ENCODE results near the gene PHLDB3. TPM values are rescaled to one million over a fixed set of nuclear protein-coding genes. Genes with fewer than 3 reads are reported as not detected.

The PHLDB3 gene
- total RNA-seq, 1 experiment from 2014 or later, result 6.7 TPM

- in situ Hi-C loops (cut with HindIII; ENCODE audit: low pct_unique_long_range_greater_than_20kb, low sequenced_read_pairs) (no loop called here), intact Hi-C loops (cut with micrococcal nuclease; ENCODE audit: unreplicated experiment) (no loop called here)
- Histone ChIP-seq H3K27me3 (ENCODE audit: control insufficient read depth, insufficient read depth, low read length) (no peaks in the 10 kb centered on the region), H3K27ac (ENCODE audit: low read length) (no peak overlapping the region), H3K4me1 (ENCODE audit: control insufficient read depth, insufficient read depth, low read length) (no peaks in the 10 kb centered on the region), H3K4me3 (ENCODE audit: low read depth in 2 of 2, low read length in 2 of 2) (no peak overlapping the region), H3K36me3 (ENCODE audit: control insufficient read depth, insufficient read depth, low read length) (no peaks in the 10 kb centered on the region), H3K9me3 (ENCODE audit: control insufficient read depth, insufficient read depth, low read depth, low read length) (no peaks in the 10 kb centered on the region)
- DNase-seq (ENCODE audit: low read depth, low spot score), result no peak
- TF ChIP-seq SIN3A (IDR thresholded peaks at IDR 0.05; ENCODE audit: borderline replicate concordance, insufficient read depth, low read depth, low read length) (no peak), REST (IDR thresholded peaks at IDR 0.05; ENCODE audit: insufficient read depth in 1 of 2, low read depth in 2 of 2, low read length in 1 of 2) (no peak), POLR2AphosphoS5 (IDR thresholded peaks at IDR 0.05; ENCODE audit: low read depth, low read length) (no peak), TCF7L2 (IDR thresholded peaks at IDR 0.05; ENCODE audit: low read depth, low read length) (no peak), CTCF (IDR thresholded peaks at IDR 0.05) (no peak)
- BruUV-seq (replicated peaks), result no TSS peak
- CTCF ChIA-PET, result no interaction called here
- POLR2A ChIA-PET, result no interaction called here
- ATAC-seq, result no peak
Measured at GRCh38 chr19:43545276-43545675, 40.7 kb upstream of the PHLDB3 start.

GRCh38 chr19:43544077-43544476, 39.5 kb upstream of the PHLDB3 start:
- in situ Hi-C loops (cut with HindIII; ENCODE audit: low pct_unique_long_range_greater_than_20kb, low sequenced_read_pairs), result no loop called here
- Histone ChIP-seq H3K36me3 (ENCODE audit: control insufficient read depth, insufficient read depth, low read length) (no peaks in the 10 kb centered on the region), H3K27me3 (ENCODE audit: control insufficient read depth, insufficient read depth, low read length) (no peaks in the 10 kb centered on the region), H3K27ac (ENCODE audit: low read length) (no peak overlapping the region), H3K4me1 (ENCODE audit: control insufficient read depth, insufficient read depth, low read length) (no peaks in the 10 kb centered on the region), H3K9me3 (ENCODE audit: control insufficient read depth, insufficient read depth, low read depth, low read length) (no peaks in the 10 kb centered on the region), H3K4me3 (ENCODE audit: low read depth in 2 of 2, low read length in 2 of 2) (no peak overlapping the region)
- intact Hi-C loops (cut with micrococcal nuclease; ENCODE audit: unreplicated experiment), result no loop called here
- BruUV-seq (replicated peaks), result no TSS peak
- DNase-seq (ENCODE audit: low read depth, low spot score), result no peak
- POLR2A ChIA-PET, result no interaction called here
- CTCF ChIA-PET, result no interaction called here
- no peak for TF ChIP-seq TCF7L2 (IDR thresholded peaks at IDR 0.05; ENCODE audit: low read depth, low read length)
- TF ChIP-seq POLR2AphosphoS5 (IDR thresholded peaks at IDR 0.05; ENCODE audit: low read depth, low read length), result no peak
- TF ChIP-seq SIN3A (IDR thresholded peaks at IDR 0.05; ENCODE audit: borderline replicate concordance, insufficient read depth, low read depth, low read length), result no peak
- TF ChIP-seq REST (IDR thresholded peaks at IDR 0.05; ENCODE audit: insufficient read depth in 1 of 2, low read depth in 2 of 2, low read length in 1 of 2), result no peak
- TF ChIP-seq CTCF (IDR thresholded peaks at IDR 0.05), result no peak
- no peak for ATAC-seq

Data from Panc1 (cell line).